Measurements from ENCODE around the gene BNC2.

The BNC2 gene

DNA sequence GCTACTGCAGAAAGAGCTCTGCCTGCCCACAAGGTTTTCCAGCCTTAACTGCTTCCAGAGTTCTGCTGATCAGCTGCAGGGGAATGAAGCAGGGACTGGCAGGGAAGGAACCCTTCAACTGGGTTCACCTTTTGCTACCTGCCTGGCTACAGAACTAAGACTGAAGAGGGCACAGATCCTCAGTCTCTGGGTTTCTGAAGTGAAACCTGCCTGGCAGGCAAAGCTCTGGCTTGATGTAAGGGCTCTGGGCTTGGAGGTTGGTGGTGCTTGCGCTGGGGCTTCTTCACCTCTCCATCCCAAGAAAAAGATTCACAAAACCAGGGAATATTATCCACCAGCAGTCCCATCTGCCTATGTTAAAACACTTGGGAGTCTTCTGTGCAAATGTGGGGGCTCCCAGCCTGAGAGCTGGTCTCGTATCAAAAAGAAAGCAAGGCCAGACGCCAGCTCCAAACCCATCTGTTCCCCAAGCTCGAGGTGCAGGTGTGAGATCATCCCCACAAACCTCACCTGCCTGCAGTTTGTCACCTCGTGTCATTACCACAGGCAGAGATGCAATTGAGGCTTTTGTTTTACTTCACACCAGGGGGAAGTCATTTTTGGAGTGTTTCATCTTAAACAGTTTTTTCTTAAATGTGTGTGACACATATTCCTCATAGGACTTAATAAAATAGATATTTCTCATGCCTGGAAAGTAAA, 58.3 kb downstream of the BNC2 start:
- no peak for DNase-seq

DNA sequence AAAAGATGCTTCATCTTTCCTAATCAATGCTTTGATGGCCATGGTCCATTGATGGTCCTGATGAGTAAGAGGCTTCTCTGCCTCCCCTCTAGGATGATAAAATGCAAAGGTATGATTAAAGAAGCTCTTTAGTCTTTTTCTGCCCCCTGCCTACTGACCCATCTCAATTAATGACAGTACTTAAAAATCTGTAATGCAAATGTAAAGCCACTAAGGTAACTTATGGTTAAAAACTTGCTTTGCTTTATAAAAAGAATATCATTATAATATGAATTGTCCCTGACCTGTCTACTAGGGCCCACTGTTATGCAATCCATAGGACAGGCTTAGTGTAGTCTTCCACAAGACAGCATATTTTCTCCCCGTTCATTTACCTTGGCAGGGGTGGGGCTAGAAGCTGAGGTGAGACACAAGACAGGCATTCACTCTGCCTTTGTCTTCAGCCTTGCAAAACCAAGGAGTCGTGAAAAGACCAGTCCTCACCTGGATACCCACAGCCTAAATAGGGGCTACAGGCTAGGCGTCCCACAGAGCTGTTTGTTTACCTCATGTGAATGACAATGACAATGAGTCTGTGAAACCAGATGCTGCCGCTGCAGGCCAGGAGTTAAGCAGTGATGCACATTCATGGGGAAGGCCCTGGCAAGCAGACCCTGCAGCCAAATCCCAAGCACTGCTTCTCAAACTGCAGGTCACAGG, 60.4 kb downstream of the BNC2 start:
- DNase-seq = no peak

DNA sequence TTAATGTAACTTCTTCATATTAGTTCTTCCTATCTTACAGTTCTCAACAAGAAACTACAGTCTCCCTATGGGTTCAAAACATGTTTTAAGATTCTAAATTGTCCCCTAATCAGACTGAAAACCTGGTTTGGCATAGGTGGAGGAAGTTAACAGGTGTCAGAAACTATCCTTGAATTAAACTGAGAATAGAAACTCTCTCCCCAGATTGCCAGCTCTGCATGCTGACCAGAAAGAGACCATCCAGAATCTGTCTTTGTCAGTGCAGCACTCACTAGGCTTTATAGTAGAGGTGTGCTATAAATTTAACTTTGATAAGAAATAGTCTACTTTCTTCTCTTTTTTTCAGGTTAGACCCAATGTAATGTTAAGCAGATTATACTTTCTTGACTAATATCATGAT, 63.8 kb downstream of the BNC2 start:
- no peak for DNase-seq

GRCh38 chr9:16803648-16804047, 66.8 kb downstream of the BNC2 start:
- no peak for DNase-seq

GRCh38 chr9:16801871-16802466, 68.5 kb downstream of the BNC2 start:
- DNase-seq = no peak

- no peak for DNase-seq
Observed at GRCh38 chr9:16796304-16796825, 74.1 kb downstream of the BNC2 start.

- DNase-seq = no peak
Observed at GRCh38 chr9:16794871-16795639, 75.4 kb downstream of the BNC2 start.

- DNase-seq = no peak
Observed at GRCh38 chr9:16794103-16794502, 76.4 kb downstream of the BNC2 start.

DNA sequence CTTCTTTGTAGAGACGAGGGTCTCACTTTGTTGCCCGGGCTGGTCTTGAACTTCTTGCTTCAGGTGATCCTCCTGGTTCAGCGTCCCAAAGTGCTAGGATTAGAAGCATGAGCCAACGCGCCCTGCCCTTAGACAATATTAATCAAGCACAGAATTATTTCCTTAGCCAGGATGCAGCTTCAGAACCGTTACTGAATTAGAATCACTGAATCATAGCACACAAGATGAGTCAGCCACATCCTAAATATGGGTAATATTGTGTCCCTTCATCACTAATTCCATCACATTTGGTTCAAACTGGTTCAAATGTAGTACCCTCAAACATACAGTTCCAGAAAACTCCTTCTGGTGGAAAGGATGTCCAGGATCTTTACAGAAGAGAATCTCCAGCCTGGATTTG, 82.7 kb downstream of the BNC2 start:
- DNase-seq = no peak

GRCh38 chr9:16784002-16784401, 86.5 kb downstream of the BNC2 start:
- no peak for DNase-seq

DNA sequence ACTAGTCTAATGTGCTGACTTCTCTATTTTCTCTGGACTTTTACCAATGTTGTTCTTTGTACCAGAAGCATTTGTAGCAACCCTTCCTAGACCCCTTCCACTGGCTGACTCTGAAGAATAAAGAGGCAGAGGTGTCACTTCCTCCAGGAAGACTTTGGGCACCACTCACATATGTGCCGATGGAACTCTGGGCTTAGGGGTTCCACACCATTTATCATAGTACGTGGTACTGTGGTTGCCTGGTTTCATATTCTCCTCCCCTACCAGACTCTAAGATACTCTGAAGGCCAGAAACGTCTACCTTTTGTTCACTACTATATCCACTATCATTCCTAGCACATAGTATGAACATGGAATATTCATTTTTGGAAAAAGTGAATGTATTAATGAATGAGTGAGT, 88.0 kb downstream of the BNC2 start:
- DNase-seq = no peak

GRCh38 chr9:16775330-16775729, 95.1 kb downstream of the BNC2 start:
- no peak for DNase-seq

- no peak for DNase-seq
Observed at GRCh38 chr9:16773617-16774016, 96.9 kb downstream of the BNC2 start.

- no peak for DNase-seq
Observed at GRCh38 chr9:16773116-16773515, 97.4 kb downstream of the BNC2 start.

- no peak for DNase-seq
Observed at GRCh38 chr9:16771356-16771755, 99.1 kb downstream of the BNC2 start.

- DNase-seq = no peak
Observed at GRCh38 chr9:16769291-16769690, 101.2 kb downstream of the BNC2 start.

- no peak for DNase-seq
Observed at GRCh38 chr9:16768816-16769215, 101.7 kb downstream of the BNC2 start.

GRCh38 chr9:16767366-16767765, 103.1 kb downstream of the BNC2 start:
- no peak for DNase-seq

GRCh38 chr9:16763946-16764345, 106.5 kb downstream of the BNC2 start:
- DNase-seq = no peak

- no peak for DNase-seq
Observed at GRCh38 chr9:16755467-16756160, 114.9 kb downstream of the BNC2 start.

GRCh38 chr9:16754662-16755061, 115.8 kb downstream of the BNC2 start:
- no peak for DNase-seq

- DNase-seq = no peak
Observed at GRCh38 chr9:16753256-16753655, 117.2 kb downstream of the BNC2 start.

DNA sequence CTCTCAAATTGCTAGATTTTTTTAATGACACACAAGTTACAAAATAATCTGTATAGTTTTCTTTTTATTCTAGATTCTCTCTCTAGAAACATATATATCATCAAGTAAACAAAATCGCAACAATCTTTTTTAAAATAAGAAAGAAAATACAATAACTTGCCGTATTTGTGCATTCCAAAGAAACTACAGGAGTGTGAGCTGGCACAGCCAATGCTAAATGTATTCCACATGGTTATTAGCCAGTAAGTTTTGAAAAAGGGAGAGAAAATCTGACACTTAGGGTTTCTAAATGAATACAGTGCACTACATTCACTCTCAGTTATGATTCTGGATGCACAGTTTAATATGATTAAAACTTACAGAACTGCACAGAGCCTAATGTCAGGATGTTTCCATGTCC, 117.9 kb downstream of the BNC2 start:
- DNase-seq = no peak

Data from activated gamma-delta T cell treated with Interleukin-2 at 50 U/mL for 16 hours (primary cell).